Endodermal cell (in vitro differentiated cells): ENCODE results near the gene ADCY3. TPM values are rescaled to one million over a fixed set of nuclear protein-coding genes. Genes with fewer than 3 reads are reported as not detected.

ENCODE experiments used
- DNase-seq: peaks from one replicate; pipeline ENCODE4 v3.0.0-alpha.2; 2017
- H3K27ac ChIP-seq: 2 replicates; pipeline ENCODE4 v1.5.1; 2013; ENCODE audit warnings: mild to moderate bottlenecking, low read depth, low read length, moderate library complexity
- H3K27me3 ChIP-seq: 2 replicates; pipeline ENCODE4 v1.6.1; 2013; ENCODE audit warnings: mild to moderate bottlenecking, low read length, moderate library complexity; ENCODE audit not compliant: insufficient read depth, control insufficient read depth, poor library complexity, severe bottlenecking
- H3K36me3 ChIP-seq: 2 replicates; pipeline ENCODE4 v1.7.0; 2013; ENCODE audit warnings: mild to moderate bottlenecking, low read length, moderate library complexity; ENCODE audit not compliant: control insufficient read depth, insufficient read depth
- H3K4me1 ChIP-seq: one replicate; pipeline ENCODE4 v1.7.0; 2013; ENCODE audit warnings: low read length; ENCODE audit not compliant: control insufficient read depth, insufficient read depth
- H3K4me3 ChIP-seq: 2 replicates; pipeline ENCODE4 v1.5.1; 2013; ENCODE audit warnings: mild to moderate bottlenecking, low read length, moderate library complexity
- H3K9ac ChIP-seq: 2 replicates; pipeline ENCODE4 v1.6.1; 2013; ENCODE audit warnings: mild to moderate bottlenecking, low read length, moderate library complexity; ENCODE audit not compliant: poor library complexity, severe bottlenecking; ENCODE audit errors: extremely low read depth
- H3K9me3 ChIP-seq: 2 replicates; pipeline ENCODE4 v1.6.1; 2013; ENCODE audit warnings: mild to moderate bottlenecking, low read length, moderate library complexity; ENCODE audit not compliant: control insufficient read depth
- H3K27ac Mint-ChIP-seq: 2 replicates; pipeline ENCODE4 v1.8.0; 2020; ENCODE audit warnings: mixed read lengths
- H3K27me3 Mint-ChIP-seq: 2 replicates; pipeline ENCODE4 v1.8.0; 2021; ENCODE audit warnings: mild to moderate bottlenecking, mixed read lengths; ENCODE audit not compliant: insufficient read depth
- H3K36me3 Mint-ChIP-seq: 2 replicates; pipeline ENCODE4 v1.8.0; 2020; ENCODE audit warnings: low read depth, mixed read lengths
- H3K4me1 Mint-ChIP-seq: 2 replicates; pipeline ENCODE4 v1.8.0; 2020; ENCODE audit warnings: mixed read lengths
- H3K4me3 Mint-ChIP-seq: 2 replicates; pipeline ENCODE4 v1.8.0; 2020; ENCODE audit warnings: mild to moderate bottlenecking, moderate library complexity, mixed read lengths
- H3K9me3 Mint-ChIP-seq: 2 replicates; pipeline ENCODE4 v1.8.0; 2020; ENCODE audit warnings: mild to moderate bottlenecking, mixed read lengths
- WGBS, 2 experiments: methylation state at CpG; one replicate each; pipeline versions ENCODE4 v1.1.5 to v1.1.7; 2013; ENCODE audit warnings: missing lambda C conversion rate in 2 of 2, mixed read lengths in 1 of 2; ENCODE audit not compliant: insufficient coverage in 1 of 2, insufficient read length in 1 of 2; 5-methylcytosine and 5-hydroxymethylcytosine counted together
- total RNA-seq, 2 donors: library from RNA; stranded (reverse); fragmentation: NEBNext Ultra II Directional in 1 of 2; extraction: Animal tissue kit (Norgen Biotek cat#: 25700) in 1 of 2; gene quantifications; 2 replicates in 1 of 2; 3 replicates in 1 of 2; pipeline ENCODE4 v1.2.1, GENCODE V29; 2021
- TF ChIP-seq, protein P1 (sequence below): fragments of 200-600 bp; sonication (generic); conservative IDR thresholded peaks from 2 replicates; pipeline ENCODE4 v1.5.0; 2021; ENCODE audit warnings: antibody characterized with exemption, mild to moderate bottlenecking

The ADCY3 gene
- total RNA-seq, 2 donors from 2014 or later: 29.8 to 41.2 TPM

DNA sequence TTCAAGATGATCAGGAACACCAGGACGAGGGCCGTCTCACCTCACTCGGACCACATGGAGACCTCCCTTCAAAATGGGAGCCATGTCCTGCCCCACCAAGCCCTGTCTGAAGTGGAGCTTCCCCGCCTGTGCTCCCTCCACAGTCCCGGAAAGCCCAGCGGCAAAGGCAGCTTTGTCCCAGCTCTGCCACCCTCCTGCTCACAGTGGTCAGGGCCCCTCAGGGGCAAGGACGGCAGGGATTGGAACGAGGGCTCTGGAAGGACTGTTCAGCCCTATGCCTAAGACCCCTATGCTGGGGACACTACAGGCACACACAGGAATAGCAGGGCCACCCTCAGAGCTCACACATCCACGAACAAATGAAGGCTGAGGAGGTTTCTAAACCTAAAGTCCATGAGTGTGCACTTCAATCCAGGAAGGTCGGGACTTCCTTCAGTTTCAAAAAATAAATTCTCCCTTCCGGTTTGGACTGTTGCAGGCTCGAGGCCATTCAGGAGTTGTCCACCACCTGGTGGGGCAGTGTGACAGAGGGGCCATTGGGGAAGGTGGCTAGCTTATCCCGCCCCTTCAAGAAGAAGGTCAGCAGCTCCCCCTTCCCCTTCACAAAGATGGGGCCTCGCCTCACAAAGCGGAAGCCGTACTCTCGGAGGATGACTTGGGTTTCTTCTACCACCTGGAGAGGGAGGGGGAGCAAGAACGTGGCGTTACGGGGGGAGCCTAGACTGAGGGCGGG is 100.4 kb downstream of the ADCY3 start:
- DNase-seq: peak; percentile 44
- Histone ChIP-seq H3K4me1 (peaks cover 6% of the 10 kb centered on the region), H3K36me3 (peaks cover 86% of the 10 kb centered on the region), H3K27me3 (no peaks in the 10 kb centered on the region), H3K9me3 (no peaks in the 10 kb centered on the region), H3K9ac (no peak overlapping the region), H3K4me3 (no peak overlapping the region), H3K27ac (no peak overlapping the region)
- Mint-ChIP-seq H3K4me1 (peaks cover 24% of the 10 kb centered on the region), H3K4me3 (no peak overlapping the region), H3K36me3 (peaks cover 75% of the 10 kb centered on the region), H3K27ac (no peak overlapping the region), H3K27me3 (no peaks in the 10 kb centered on the region), H3K9me3 (no peaks in the 10 kb centered on the region)
- WGBS, 2 experiments: 95 to 98% methylated on average over 6 to 21 of the region's 21 CpGs
- TF ChIP-seq, protein P1, sequence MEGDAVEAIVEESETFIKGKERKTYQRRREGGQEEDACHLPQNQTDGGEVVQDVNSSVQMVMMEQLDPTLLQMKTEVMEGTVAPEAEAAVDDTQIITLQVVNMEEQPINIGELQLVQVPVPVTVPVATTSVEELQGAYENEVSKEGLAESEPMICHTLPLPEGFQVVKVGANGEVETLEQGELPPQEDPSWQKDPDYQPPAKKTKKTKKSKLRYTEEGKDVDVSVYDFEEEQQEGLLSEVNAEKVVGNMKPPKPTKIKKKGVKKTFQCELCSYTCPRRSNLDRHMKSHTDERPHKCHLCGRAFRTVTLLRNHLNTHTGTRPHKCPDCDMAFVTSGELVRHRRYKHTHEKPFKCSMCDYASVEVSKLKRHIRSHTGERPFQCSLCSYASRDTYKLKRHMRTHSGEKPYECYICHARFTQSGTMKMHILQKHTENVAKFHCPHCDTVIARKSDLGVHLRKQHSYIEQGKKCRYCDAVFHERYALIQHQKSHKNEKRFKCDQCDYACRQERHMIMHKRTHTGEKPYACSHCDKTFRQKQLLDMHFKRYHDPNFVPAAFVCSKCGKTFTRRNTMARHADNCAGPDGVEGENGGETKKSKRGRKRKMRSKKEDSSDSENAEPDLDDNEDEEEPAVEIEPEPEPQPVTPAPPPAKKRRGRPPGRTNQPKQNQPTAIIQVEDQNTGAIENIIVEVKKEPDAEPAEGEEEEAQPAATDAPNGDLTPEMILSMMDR: no peak

- peaks cover 86% of the 10 kb centered on the region for H3K36me3 ChIP-seq
Observed at GRCh38 chr2:24818721-24819167, 101.3 kb downstream of the ADCY3 start.

DNA sequence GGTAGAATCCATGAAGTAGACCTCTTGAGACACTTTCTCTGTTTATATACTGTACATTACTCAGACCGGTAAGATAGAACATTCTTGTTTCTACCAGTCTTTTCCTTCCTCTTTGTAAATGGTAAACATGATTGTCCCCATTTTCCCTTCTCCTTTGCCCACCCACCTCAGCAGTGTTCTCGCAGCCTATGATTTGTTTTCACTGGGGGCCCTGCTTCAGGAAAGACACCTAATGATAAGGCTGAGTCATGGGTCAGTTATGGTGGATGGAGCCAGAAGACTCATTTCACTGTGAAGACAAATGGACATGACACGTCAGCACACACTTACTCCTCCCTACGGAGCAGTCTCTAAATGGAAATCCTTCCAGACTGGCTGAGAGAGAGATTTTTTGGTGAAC is 103.2 kb downstream of the ADCY3 start:
- peaks cover 3% of the 10 kb centered on the region for H3K4me1 ChIP-seq
- no peak overlapping the region for H3K4me3 Mint-ChIP-seq
- no peaks in the 10 kb centered on the region for H3K9me3 ChIP-seq
- H3K36me3 Mint-ChIP-seq: peaks cover 72% of the 10 kb centered on the region
- peaks cover 87% of the 10 kb centered on the region for H3K36me3 ChIP-seq
- H3K9me3 Mint-ChIP-seq: peaks cover under 1% of the 10 kb centered on the region
- 96 to 100% methylated on average over 1 to 4 of the region's 4 CpGs for WGBS, 2 experiments
- no peak overlapping the region for H3K27ac ChIP-seq
- no peak overlapping the region for H3K4me3 ChIP-seq
- peak overlapping the region; percentile 66 for H3K27ac Mint-ChIP-seq
- peak; percentile 11 for DNase-seq
- H3K27me3 ChIP-seq: no peaks in the 10 kb centered on the region
- TF ChIP-seq, protein P1: no peak
- peaks cover 20% of the 10 kb centered on the region for H3K4me1 Mint-ChIP-seq
- no peaks in the 10 kb centered on the region for H3K27me3 Mint-ChIP-seq
- no peak overlapping the region for H3K9ac ChIP-seq

More at GRCh38 chr2:24818721-24819167, 101.3 kb downstream of the ADCY3 start:
- H3K9me3 ChIP-seq: no peaks in the 10 kb centered on the region
- H3K27me3 ChIP-seq: no peaks in the 10 kb centered on the region
- Mint-ChIP-seq H3K27ac (peak overlapping the region; percentile 39), H3K4me3 (no peak overlapping the region), H3K27me3 (no peaks in the 10 kb centered on the region), H3K4me1 (peaks cover 24% of the 10 kb centered on the region), H3K9me3 (no peaks in the 10 kb centered on the region), H3K36me3 (peaks cover 72% of the 10 kb centered on the region)
- no peak overlapping the region for H3K27ac ChIP-seq
- peak; percentile 46 for DNase-seq
- no peak overlapping the region for H3K9ac ChIP-seq
- no peak overlapping the region for H3K4me3 ChIP-seq
- H3K4me1 ChIP-seq: peaks cover 6% of the 10 kb centered on the region
- TF ChIP-seq, protein P1: no peak
- 84 to 86% methylated on average over 9 of the region's 9 CpGs for WGBS, 2 experiments
